GM19043 (cell line): ENCODE measurements around the gene HIBCH.
A peak's percentile ranks its signal among the peaks of the same experiment; 100 is the strongest.
"Not testable (repeated sequence)": the region's sequence is repeated elsewhere in the genome, so short reads cannot be mapped to it uniquely, and the experiment has no call there.

Experiments
- ATAC-seq: cut with Tn5 transposase; IDR thresholded peaks from one replicate; pipeline ENCODE4 v1.9.1; 2021; ENCODE audit warnings: low read depth; ENCODE audit not compliant: unreplicated experiment

Gene HIBCH

GRCh38 chr2:190343536-190344275, 24.1 kb upstream of the HIBCH start, which contains the start of gene INPP1:
TSS of gene INPP1 (plus strand) at chr2:190343589. CDS start at chr2:190360103, 16,514 bp downstream.
- ATAC-seq: peak; percentile 46

GRCh38 chr2:190343089-190343535, 23.5 kb upstream of the HIBCH start:
- peak; percentile 15 for ATAC-seq

GRCh38 chr2:190342611-190343010, 23.0 kb upstream of the HIBCH start:
- ATAC-seq: no peak

- no peak for ATAC-seq
Observed at GRCh38 chr2:190340369-190340768, 20.7 kb upstream of the HIBCH start.

- ATAC-seq: no peak
Observed at GRCh38 chr2:190339394-190339793, 19.8 kb upstream of the HIBCH start.

- no peak for ATAC-seq
Observed at GRCh38 chr2:190338453-190338852, 18.8 kb upstream of the HIBCH start.

- ATAC-seq: no peak
Observed at GRCh38 chr2:190336420-190336819, 16.8 kb upstream of the HIBCH start.

- ATAC-seq: not testable (repeated sequence)
Observed at GRCh38 chr2:190335584-190335983, 16.0 kb upstream of the HIBCH start.

- ATAC-seq: no peak
Observed at GRCh38 chr2:190335225-190335559, 15.6 kb upstream of the HIBCH start.

- ATAC-seq: no peak
Observed at GRCh38 chr2:190334479-190335224, 15.0 kb upstream of the HIBCH start.

- no peak for ATAC-seq
Observed at GRCh38 chr2:190333928-190334327, 14.3 kb upstream of the HIBCH start.

- ATAC-seq: no peak
Observed at GRCh38 chr2:190333395-190333794, 13.8 kb upstream of the HIBCH start.

- ATAC-seq: no peak
Observed at GRCh38 chr2:190328573-190329147, 9.0 kb upstream of the HIBCH start.

- ATAC-seq: no peak
Observed at GRCh38 chr2:190327867-190328572, 8.4 kb upstream of the HIBCH start.

- ATAC-seq: no peak
Observed at GRCh38 chr2:190325588-190325987, 6.0 kb upstream of the HIBCH start.

- no peak for ATAC-seq
Observed at GRCh38 chr2:190323406-190323805, 3.8 kb upstream of the HIBCH start.

GRCh38 chr2:190320696-190321095, 1.1 kb upstream of the HIBCH start:
- ATAC-seq: no peak

GRCh38 chr2:190318931-190319554, 583 bp downstream of the HIBCH start:
- ATAC-seq: peak; percentile 25

GRCh38 chr2:190318514-190318913, 1.1 kb downstream of the HIBCH start:
- no peak for ATAC-seq

- ATAC-seq: no peak
Observed at GRCh38 chr2:190315273-190315672, 4.4 kb downstream of the HIBCH start.

GRCh38 chr2:190313880-190314279, 5.7 kb downstream of the HIBCH start:
- no peak for ATAC-seq
